Keratinocyte (primary cell): Measurements from ENCODE around the gene FMOD. TPM values are rescaled to one million over a fixed set of nuclear protein-coding genes. Genes with fewer than 3 reads are reported as not detected.

ENCODE experiments used
- DNase-seq: peaks from one replicate; pipeline ENCODE4 v3.0.0-alpha.2; 2011; ENCODE audit warnings: low read depth, missing footprints, low spot score
- FAIRE-seq: peaks from 2 replicates; lab custom pipeline; 2011; peaks lifted over from hg19 to GRCh38; lab: Jason Lieb, UNC
- H2AFZ ChIP-seq: 2 replicates; pipeline ENCODE4 v1.6.0; 2012; ENCODE audit warnings: low read length, control low read depth, inconsistent platforms; ENCODE audit not compliant: control insufficient read depth
- H3K27ac ChIP-seq: 2 replicates; pipeline ENCODE4 v1.5.1; 2011; ENCODE audit warnings: low read length; ENCODE audit not compliant: control insufficient read depth, insufficient read depth
- H3K27me3 ChIP-seq: 3 replicates; pipeline ENCODE4 v1.6.0; 2011; ENCODE audit warnings: low read length; ENCODE audit not compliant: control insufficient read depth, insufficient read depth; ENCODE audit errors: extremely low read depth
- H3K36me3 ChIP-seq, 2 experiments: 2 replicates in 1 of 2; 3 replicates in 1 of 2; pipeline ENCODE4 v1.5.1; 2011; ENCODE audit warnings: low read length in 2 of 2, mild to moderate bottlenecking in 1 of 2; ENCODE audit not compliant: control insufficient read depth in 2 of 2, insufficient read depth in 2 of 2; ENCODE audit errors: extremely low read depth in 1 of 2
- H3K4me1 ChIP-seq: 3 replicates; pipeline ENCODE4 v1.5.1; 2011; ENCODE audit warnings: low read length; ENCODE audit not compliant: control insufficient read depth, insufficient read depth; ENCODE audit errors: extremely low read depth
- H3K4me2 ChIP-seq: 3 replicates; pipeline ENCODE4 v1.6.0; 2011; ENCODE audit warnings: low read depth, low read length; ENCODE audit not compliant: control insufficient read depth, insufficient read depth; ENCODE audit errors: extremely low read depth
- H3K4me3 ChIP-seq, 3 experiments: fragments of 200-600 bp in 1 of 3; sonication (generic) in 1 of 3; 2 replicates in 2 of 3; 3 replicates in 1 of 3; pipeline ENCODE4 v1.5.1; 2011 to 2016; ENCODE audit warnings: low read length in 3 of 3, mild to moderate bottlenecking in 3 of 3, control low read depth in 2 of 3, inconsistent platforms in 1 of 3, low read depth in 1 of 3, mixed read lengths in 1 of 3, mixed run types in 1 of 3, moderate library complexity in 1 of 3; ENCODE audit not compliant: control insufficient read depth in 2 of 3, insufficient read depth in 2 of 3; ENCODE audit errors: extremely low read depth in 1 of 3
- H3K79me2 ChIP-seq: 2 replicates; pipeline ENCODE4 v1.6.0; 2012; ENCODE audit warnings: low read length; ENCODE audit not compliant: control insufficient read depth, insufficient read depth
- H3K9ac ChIP-seq: 3 replicates; pipeline ENCODE4 v1.6.0; 2011; ENCODE audit warnings: low read length; ENCODE audit not compliant: control insufficient read depth, insufficient read depth; ENCODE audit errors: extremely low read depth
- H3K9me1 ChIP-seq: 3 replicates; pipeline ENCODE4 v1.6.0; 2011; ENCODE audit warnings: low read length; ENCODE audit not compliant: control insufficient read depth, insufficient read depth; ENCODE audit errors: extremely low read depth
- H3K9me3 ChIP-seq: 2 replicates; pipeline ENCODE4 v1.5.1; 2012; ENCODE audit warnings: low read depth, low read length; ENCODE audit not compliant: control insufficient read depth
- H4K20me1 ChIP-seq: 3 replicates; pipeline ENCODE4 v1.6.0; 2011; ENCODE audit warnings: low read length; ENCODE audit not compliant: control insufficient read depth, insufficient read depth; ENCODE audit errors: extremely low read depth
- CTCF ChIP-seq, 3 experiments: IDR thresholded peaks in 1 of 3; conservative IDR thresholded peaks in 1 of 3; optimal IDR thresholded peaks in 1 of 3; 2 replicates in 2 of 3; 3 replicates in 1 of 3; pipeline versions ENCODE3 to v1.5.1; 2011; ENCODE audit warnings: low read length in 3 of 3, mild to moderate bottlenecking in 3 of 3, moderate library complexity in 2 of 3, control low read depth in 1 of 3, inconsistent platforms in 1 of 3; ENCODE audit not compliant: insufficient read depth in 2 of 3; ENCODE audit errors: extremely low read depth in 1 of 3
- EZH2 ChIP-seq: IDR thresholded peaks from one replicate; pipeline ENCODE4 v1.6.1; 2012; ENCODE audit warnings: inconsistent platforms, mild to moderate bottlenecking, low read length, moderate library complexity
- dilution Hi-C: fragments of 300-500 bp; cut with MboI; formaldehyde crosslinking; loops from one replicate; pipeline ENCODE4 v1.7.0; 2020; ENCODE audit warnings: low sequenced_read_pairs; ENCODE audit not compliant: extremely low pct_ligation_motif_present
- polyA plus RNA-seq, 5 experiments: library from polyadenylated mRNA; depleted of rRNA in 3 of 5; stranded (reverse) in 3 of 5; stranded (forward) in 1 of 5; unstranded in 1 of 5; fragments of >200 nt; gene quantifications; 1 replicate in 1 of 5; 2 replicates in 3 of 5; 3 replicates in 1 of 5; pipeline versions ENCODE4 v1.2.1 to v1.2.3, GENCODE V29; 2011 to 2012; ENCODE audit warnings: missing spikeins in 2 of 5, low read depth in 1 of 5, low replicate concordance in 1 of 5

FMOD gene
- polyA plus RNA-seq, 1 donor (not counting 4 experiments of a cell fraction or from before 2014, with no cell fraction given), result 0.47 TPM

DNA sequence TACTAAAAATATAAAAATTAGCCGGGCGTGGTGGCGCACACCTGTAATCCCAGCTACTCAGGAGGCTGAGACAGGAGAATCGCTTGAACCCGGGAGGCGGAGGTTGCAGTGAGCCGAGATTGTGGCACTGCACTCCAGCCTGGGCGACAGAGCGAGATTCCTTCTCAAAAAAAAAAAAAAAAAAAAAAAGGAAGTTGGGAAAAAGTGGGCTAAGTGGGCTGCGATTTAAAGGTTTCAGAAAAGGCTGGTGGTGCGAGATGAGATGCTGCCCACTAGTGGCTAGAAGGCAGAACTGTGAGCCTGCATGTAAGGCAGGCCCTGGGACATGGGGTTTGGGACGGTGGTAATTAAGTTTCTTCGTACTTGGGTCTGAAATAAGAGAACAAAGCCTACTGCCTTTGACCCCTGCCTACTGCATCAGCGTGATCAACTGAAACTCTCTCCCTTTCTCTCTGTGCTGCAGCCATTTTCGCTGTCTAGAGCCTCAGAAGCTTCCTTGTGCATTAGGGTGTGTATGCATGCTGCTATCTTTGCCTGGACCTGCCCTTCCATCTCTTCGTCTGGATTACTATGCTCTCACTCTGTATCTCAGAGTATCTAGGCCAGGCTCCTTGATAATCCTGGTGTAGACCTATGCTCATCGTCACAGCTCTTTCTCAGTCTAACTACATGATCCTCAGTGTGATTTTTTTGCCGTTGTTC lies 12.4 kb downstream of the FMOD start:
- Histone ChIP-seq H3K4me1 (peaks cover 21% of the 10 kb centered on the region), H4K20me1 (no peaks in the 10 kb centered on the region), H3K4me3 (peak overlapping the region in 2 of 3 experiments; percentile 8 to 32), H3K9ac (peak overlapping the region; percentile 9), H3K79me2 (no peaks in the 10 kb centered on the region), H3K9me1 (no peaks in the 10 kb centered on the region), H3K36me3 (no peaks in the 10 kb centered on the region), H3K4me2 (peak overlapping the region; percentile 74), H3K9me3 (no peaks in the 10 kb centered on the region), H2AFZ (peak overlapping the region; percentile 96), H3K27ac (no peak overlapping the region), H3K27me3 (no peaks in the 10 kb centered on the region)
- TF ChIP-seq CTCF (optimal IDR thresholded peaks at IDR 0.05 in 1 of 3, IDR thresholded peaks at IDR 0.05 in 1 of 3, conservative IDR thresholded peaks at IDR 0.05 in 1 of 3; ENCODE audit: extremely low read depth in 1 of 3, insufficient read depth in 2 of 3, low read length in 3 of 3) (peak; percentile 95 to 98 (median 97)), EZH2 (no peak)
- dilution Hi-C loops, result no loop called here
- FAIRE-seq (peak; percentile 56), DNase-seq (no peak)

DNA sequence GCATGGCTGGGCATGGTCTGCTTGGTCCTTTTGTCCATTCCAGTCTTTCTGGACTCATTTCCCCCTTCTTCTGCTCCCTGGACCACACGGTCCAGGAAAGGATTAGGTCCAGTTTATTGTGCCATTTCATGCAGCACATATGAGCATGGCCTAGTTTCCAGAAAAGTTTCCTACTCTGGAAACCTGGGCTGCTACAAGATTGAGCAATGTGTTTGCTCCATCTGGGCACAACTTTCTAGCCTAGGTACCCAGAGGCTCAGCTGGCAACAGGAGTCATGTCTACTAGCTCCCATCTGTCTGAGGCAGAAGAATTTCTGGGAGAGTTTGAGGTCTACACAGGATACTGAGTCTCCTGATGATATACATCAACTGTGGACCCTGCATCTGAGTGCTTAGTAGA lies 14.8 kb downstream of the FMOD start:
- no peak for DNase-seq
- H3K27me3 ChIP-seq, result no peaks in the 10 kb centered on the region
- peaks cover 20% of the 10 kb centered on the region for H3K4me1 ChIP-seq
- H3K79me2 ChIP-seq, result no peaks in the 10 kb centered on the region
- no peaks in the 10 kb centered on the region for H4K20me1 ChIP-seq
- H3K36me3 ChIP-seq, result no peaks in the 10 kb centered on the region
- H3K27ac ChIP-seq, result no peak overlapping the region
- no peak overlapping the region for H3K4me2 ChIP-seq
- no peaks in the 10 kb centered on the region for H3K9me1 ChIP-seq
- no peak for FAIRE-seq
- dilution Hi-C loops, result no loop called here
- no peak overlapping the region for H3K4me3 ChIP-seq
- no peak for TF ChIP-seq EZH2
- TF ChIP-seq CTCF (optimal IDR thresholded peaks at IDR 0.05 in 1 of 3, IDR thresholded peaks at IDR 0.05 in 1 of 3, conservative IDR thresholded peaks at IDR 0.05 in 1 of 3; ENCODE audit: extremely low read depth in 1 of 3, insufficient read depth in 2 of 3, low read length in 3 of 3), result no peak
- no peak overlapping the region for H3K9ac ChIP-seq
- H3K9me3 ChIP-seq, result no peaks in the 10 kb centered on the region
- H2AFZ ChIP-seq, result no peak overlapping the region
